Measurements from ENCODE around the gene BMP6.

- TF ChIP-seq CTCF (IDR thresholded peaks at IDR 0.05; ENCODE audit: extremely low read depth in 1 of 2, insufficient read depth in 1 of 2, low read depth in 1 of 2, low read length in 2 of 2) (no peak), POLR2A (IDR thresholded peaks at IDR 0.05; ENCODE audit: low read depth, low read length) (peak; percentile 67), MAX (IDR thresholded peaks at IDR 0.05; ENCODE audit: insufficient read depth, insufficient read length) (no peak), GATA2 (IDR thresholded peaks at IDR 0.05; ENCODE audit: insufficient read depth, insufficient read length, low read depth, low read length) (no peak), EZH2 (IDR thresholded peaks at IDR 0.05; ENCODE audit: borderline replicate concordance, low read depth, low read length, severe bottlenecking) (no peak), POLR2AphosphoS5 (IDR thresholded peaks at IDR 0.05; ENCODE audit: insufficient read depth, low read depth, low read length) (no peak), FOS (IDR thresholded peaks at IDR 0.05; ENCODE audit: borderline replicate concordance, insufficient read depth, low read length) (no peak), MYC (IDR thresholded peaks at IDR 0.05; ENCODE audit: low read depth, low read length) (no peak), JUN (IDR thresholded peaks at IDR 0.05; ENCODE audit: borderline replicate concordance, insufficient read depth, insufficient read length, low read depth) (no peak)
Measured at GRCh38 chr6:7900621-7901020, 174.7 kb downstream of the BMP6 start.

Measured in endothelial cell of umbilical vein (primary cell).